Gastroesophageal sphincter (tissue), 2 donors: ENCODE measurements around the gene DDX52.

Experiments used
- POLR2A ChIP-seq, 2 donors: fragments of 450-650 bp; IDR thresholded peaks; one replicate each; pipeline ENCODE4 v1.6.1; 2017; ENCODE audit warnings: antibody characterized with exemption in 2 of 2, mild to moderate bottlenecking in 2 of 2, moderate library complexity in 1 of 2
- POLR2AphosphoS5 ChIP-seq: sonication (generic); formaldehyde crosslinking; IDR thresholded peaks from one replicate; pipeline ENCODE4 v1.6.1; 2017; ENCODE audit warnings: antibody characterized with exemption

GRCh38 chr17:37643118-37643766, at the start of gene DDX52:
- TF ChIP-seq POLR2A (IDR thresholded peaks at IDR 0.05) = peak in 1 of 2 donors; percentile 47
- peak; percentile 65 for TF ChIP-seq POLR2AphosphoS5
